Activated B cell treated with CpG ODN at 0.5 μM for 24 hours (primary cell): ENCODE results near the gene TMEM255B. TPM values are rescaled to one million over a fixed set of nuclear protein-coding genes. Genes with fewer than 3 reads are reported as not detected.

ENCODE experiments used
- ATAC-seq: fragments of 200-7000 bp; cut with Tn5 transposase; one replicate; pipeline ENCODE4 v1.10.0; 2021; ENCODE audit warnings: low read depth, mild to moderate bottlenecking, moderate library complexity
- CTCF ChIA-PET: fragments of 350-600 bp; sonication (Branson Sonifier 250); formaldehyde crosslinking; loops from one replicate; lab custom pipeline; 2021; ENCODE audit warnings: antibody characterized with exemption; lab: Charles Lee
- POLR2A ChIA-PET: fragments of 350-600 bp; sonication (Branson Sonifier 250); formaldehyde crosslinking; loops from one replicate; lab custom pipeline; 2021; ENCODE audit warnings: antibody characterized with exemption; lab: Charles Lee
- DNase-seq: peaks from one replicate; pipeline ENCODE4 v3.0.0; 2022
- H3K27ac Mint-ChIP-seq: one replicate; pipeline ENCODE4 v1.8.0; 2020; ENCODE audit warnings: mixed read lengths
- H3K27me3 Mint-ChIP-seq: one replicate; pipeline ENCODE4 v1.8.0; 2021; ENCODE audit warnings: mixed read lengths
- H3K36me3 Mint-ChIP-seq: one replicate; pipeline ENCODE4 v1.8.0; 2021; ENCODE audit warnings: low read depth, mixed read lengths
- H3K4me1 Mint-ChIP-seq: one replicate; pipeline ENCODE4 v1.8.0; 2021; ENCODE audit warnings: mixed read lengths
- H3K4me3 Mint-ChIP-seq: one replicate; pipeline ENCODE4 v1.8.0; 2020; ENCODE audit warnings: mild to moderate bottlenecking, mixed read lengths
- H3K9me3 Mint-ChIP-seq: one replicate; pipeline ENCODE4 v1.8.0; 2020; ENCODE audit warnings: mixed read lengths
- intact Hi-C: fragments of 100-400 bp; cut with micrococcal nuclease; formaldehyde crosslinking; loops from one replicate; pipeline ENCODE4 v1.15.1; 2024
- total RNA-seq: library from RNA; stranded (reverse); gene quantifications from 2 replicates; pipeline ENCODE4 v1.2.3, GENCODE V29; 2022
- TF ChIP-seq, protein P1 (sequence below): fragments of 200-600 bp; IDR thresholded peaks from one replicate; pipeline ENCODE4 v1.8.0; 2022; ENCODE audit warnings: antibody characterized with exemption, mild to moderate bottlenecking

Gene TMEM255B
- total RNA-seq, 1 donor from 2014 or later: 6.2 TPM

DNA sequence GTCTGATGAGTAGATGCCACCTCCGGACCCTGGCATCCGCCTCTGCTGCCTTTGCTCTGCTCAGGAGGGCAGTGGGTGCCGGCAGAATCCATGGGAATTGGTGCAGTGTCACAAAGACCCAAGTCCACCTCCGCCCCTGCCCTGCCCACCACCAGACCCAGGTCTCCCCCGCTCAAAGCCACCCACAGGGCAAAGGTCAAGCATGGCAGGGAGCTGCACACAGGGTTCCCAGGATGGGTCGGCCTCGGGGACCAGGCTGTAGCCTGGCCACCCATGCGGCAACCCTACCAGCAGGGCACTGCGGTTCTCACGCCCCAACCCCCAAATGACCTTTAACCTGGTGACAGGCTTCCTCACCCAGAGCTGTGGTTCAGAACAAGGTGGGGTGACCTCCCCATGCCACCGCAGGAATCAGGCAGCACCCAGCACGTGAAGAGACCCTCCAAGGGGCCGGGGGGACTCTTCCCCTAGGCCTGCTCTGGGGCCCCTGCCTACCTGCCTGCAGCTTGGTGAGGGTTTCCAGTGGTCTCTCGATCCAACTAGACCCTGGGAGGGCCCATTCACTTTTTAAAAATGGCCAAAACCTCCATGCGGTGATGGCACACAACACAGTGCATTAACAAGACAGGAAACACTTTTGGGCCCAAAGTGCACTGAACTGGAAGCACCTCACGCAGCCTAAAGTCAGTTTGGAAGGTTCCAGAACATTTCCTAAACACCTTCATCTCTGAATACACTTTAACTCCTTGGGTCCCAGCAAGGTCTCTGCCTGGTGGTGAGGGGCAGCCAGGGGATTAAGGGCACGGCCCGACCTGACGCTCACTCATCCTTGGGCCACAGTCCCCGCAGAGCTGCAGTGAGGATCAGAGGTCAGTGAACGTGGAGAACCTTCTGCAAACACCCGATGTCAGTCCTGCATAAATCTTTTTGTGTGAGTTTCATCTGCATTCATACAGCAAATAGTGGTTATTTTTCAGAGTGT, 93.8 kb downstream of the TMEM255B start:
- H3K27ac Mint-ChIP-seq: no peak overlapping the region
- peaks cover 4% of the 10 kb centered on the region for H3K4me1 Mint-ChIP-seq
- H3K27me3 Mint-ChIP-seq: peaks cover 14% of the 10 kb centered on the region
- ChIA-PET CTCF (no interaction called here), POLR2A (no interaction called here)
- H3K36me3 Mint-ChIP-seq: no peaks in the 10 kb centered on the region
- ATAC-seq (no peak), DNase-seq (no peak)
- intact Hi-C loops: no loop called here
- TF ChIP-seq, protein P1, sequence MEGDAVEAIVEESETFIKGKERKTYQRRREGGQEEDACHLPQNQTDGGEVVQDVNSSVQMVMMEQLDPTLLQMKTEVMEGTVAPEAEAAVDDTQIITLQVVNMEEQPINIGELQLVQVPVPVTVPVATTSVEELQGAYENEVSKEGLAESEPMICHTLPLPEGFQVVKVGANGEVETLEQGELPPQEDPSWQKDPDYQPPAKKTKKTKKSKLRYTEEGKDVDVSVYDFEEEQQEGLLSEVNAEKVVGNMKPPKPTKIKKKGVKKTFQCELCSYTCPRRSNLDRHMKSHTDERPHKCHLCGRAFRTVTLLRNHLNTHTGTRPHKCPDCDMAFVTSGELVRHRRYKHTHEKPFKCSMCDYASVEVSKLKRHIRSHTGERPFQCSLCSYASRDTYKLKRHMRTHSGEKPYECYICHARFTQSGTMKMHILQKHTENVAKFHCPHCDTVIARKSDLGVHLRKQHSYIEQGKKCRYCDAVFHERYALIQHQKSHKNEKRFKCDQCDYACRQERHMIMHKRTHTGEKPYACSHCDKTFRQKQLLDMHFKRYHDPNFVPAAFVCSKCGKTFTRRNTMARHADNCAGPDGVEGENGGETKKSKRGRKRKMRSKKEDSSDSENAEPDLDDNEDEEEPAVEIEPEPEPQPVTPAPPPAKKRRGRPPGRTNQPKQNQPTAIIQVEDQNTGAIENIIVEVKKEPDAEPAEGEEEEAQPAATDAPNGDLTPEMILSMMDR: no peak
- no peaks in the 10 kb centered on the region for H3K9me3 Mint-ChIP-seq
- no peak overlapping the region for H3K4me3 Mint-ChIP-seq

DNA sequence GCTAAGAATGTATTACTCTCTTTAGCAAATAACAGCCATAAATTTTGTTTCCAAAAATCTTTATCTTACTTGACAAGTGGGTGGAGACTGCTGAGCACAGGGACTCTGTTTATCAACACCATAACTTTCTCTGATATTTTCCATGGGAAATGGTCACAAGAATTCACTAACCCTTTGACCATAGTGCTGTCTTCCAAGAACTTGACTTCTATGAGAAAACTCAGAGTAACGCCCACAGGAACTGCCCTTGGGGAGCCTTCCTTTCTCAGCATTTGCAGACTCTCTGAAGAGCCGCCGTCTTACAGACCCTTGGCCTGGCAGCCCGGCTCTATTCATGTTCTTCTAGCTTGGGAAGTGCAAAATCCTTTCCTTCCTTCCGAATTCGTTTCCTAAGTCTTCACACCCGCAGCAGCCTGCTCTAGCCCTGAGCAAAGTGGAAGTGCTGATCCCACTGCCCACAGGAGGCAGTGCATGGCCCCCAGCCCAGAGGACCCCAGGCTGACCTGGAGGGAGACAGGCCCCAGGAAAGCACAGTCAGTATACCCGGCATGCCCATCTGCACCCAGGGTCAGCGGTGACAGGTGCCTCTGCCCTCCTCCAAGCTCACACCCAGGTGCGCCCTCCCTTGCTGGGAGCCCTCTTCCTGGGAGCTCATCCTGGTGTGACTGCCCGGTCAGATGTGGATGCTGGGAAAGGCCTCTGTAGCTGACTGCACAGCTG, 94.7 kb downstream of the TMEM255B start:
- TF ChIP-seq, protein P1: no peak
- ChIA-PET POLR2A (no interaction called here), CTCF (no interaction called here)
- Mint-ChIP-seq H3K9me3 (no peaks in the 10 kb centered on the region), H3K27ac (no peak overlapping the region), H3K36me3 (no peaks in the 10 kb centered on the region), H3K4me3 (no peak overlapping the region), H3K4me1 (peaks cover 4% of the 10 kb centered on the region), H3K27me3 (peaks cover 14% of the 10 kb centered on the region)
- intact Hi-C loops: no loop called here
- ATAC-seq (no peak), DNase-seq (no peak)

DNA sequence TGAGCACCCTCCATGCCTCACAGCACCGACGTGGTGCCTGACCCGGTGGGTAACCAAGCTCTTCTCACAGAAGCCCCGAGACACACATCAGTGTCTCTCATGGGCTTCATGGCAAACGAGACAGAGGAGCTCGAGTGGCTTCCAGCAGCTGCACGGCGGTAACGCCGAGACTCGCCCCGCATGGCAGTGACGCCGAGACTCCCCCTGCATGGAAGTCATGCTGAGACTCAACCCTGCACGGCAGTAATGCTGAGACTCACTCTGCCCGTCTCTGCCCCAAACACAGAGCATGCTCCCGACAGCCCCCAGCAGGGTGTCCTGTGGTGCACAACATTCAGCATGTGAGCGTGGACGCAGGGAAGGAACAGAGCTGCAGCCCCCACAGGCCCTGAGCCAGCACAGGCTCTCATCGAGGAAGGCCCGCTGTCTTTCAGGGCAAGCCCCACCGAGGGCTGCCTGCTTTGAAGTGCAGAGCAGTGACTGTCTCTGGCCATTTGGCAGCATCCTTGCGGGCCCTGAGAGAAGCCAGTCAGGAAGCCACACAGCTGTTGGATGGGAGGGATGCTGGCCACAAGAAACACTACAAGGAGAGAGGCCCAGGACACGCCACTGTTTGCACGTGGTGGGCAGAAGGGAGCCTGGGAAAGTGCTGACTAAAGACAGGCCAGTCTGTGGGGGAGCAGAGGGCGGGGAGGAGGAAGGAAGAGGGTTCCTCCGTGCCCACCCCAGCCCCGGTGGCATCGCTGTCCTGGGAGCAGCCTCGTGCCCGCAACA, 95.4 kb downstream of the TMEM255B start:
- H3K27ac Mint-ChIP-seq: no peak overlapping the region
- TF ChIP-seq, protein P1: no peak
- POLR2A ChIA-PET: no interaction called here
- CTCF ChIA-PET: no interaction called here
- intact Hi-C loops: no loop called here
- no peaks in the 10 kb centered on the region for H3K9me3 Mint-ChIP-seq
- DNase-seq (no peak), ATAC-seq (no peak)
- H3K27me3 Mint-ChIP-seq: peaks cover 14% of the 10 kb centered on the region
- H3K4me3 Mint-ChIP-seq: no peak overlapping the region
- H3K36me3 Mint-ChIP-seq: no peaks in the 10 kb centered on the region
- peaks cover 4% of the 10 kb centered on the region for H3K4me1 Mint-ChIP-seq

DNA sequence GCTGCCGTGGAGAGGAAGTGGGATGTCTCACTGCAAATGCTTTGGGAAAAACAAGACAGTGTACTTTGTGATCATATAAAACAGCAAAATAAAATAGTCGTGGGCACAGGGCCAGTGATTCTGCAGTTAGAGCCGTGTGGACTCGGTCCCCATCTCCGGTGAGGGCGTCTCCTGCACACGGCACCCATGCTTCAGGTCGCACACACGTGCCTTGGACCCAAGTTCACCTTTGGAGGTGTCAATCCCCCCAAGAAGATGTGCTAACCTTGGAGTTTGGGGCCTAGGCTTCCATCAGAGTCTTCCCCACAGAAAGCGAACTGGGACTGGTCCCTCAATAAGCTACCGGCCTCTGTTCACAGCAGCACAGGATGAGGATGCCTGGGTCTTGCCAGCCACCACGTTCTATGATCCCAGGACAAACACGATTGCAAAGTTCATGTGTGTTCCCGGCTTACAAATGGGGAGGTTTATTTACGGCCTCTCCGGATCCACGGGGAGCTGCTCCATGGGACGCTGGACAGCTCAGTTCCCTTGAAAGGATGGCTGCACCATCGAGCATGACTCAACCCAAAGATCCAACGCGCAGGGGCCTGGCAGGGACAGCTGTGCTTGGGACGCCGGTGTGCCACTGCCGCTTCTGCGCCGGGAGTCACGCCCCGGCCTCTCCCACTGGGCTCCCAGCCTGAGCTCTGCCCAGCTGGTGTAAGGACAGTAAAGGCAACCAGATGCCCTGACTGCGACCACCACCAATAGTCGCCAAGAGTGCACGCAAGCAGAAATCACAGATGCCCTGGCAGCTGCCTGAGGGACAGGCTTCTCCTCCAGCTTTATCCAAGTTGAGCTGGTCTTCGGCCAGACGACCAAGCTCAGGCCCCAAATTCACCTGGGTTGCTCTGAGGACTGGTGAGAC, 96.2 kb downstream of the TMEM255B start:
- H3K9me3 Mint-ChIP-seq: no peaks in the 10 kb centered on the region
- no peak overlapping the region for H3K27ac Mint-ChIP-seq
- H3K4me1 Mint-ChIP-seq: peaks cover 4% of the 10 kb centered on the region
- peaks cover 14% of the 10 kb centered on the region for H3K27me3 Mint-ChIP-seq
- ATAC-seq: no peak
- CTCF ChIA-PET: no interaction called here
- intact Hi-C loops: no loop called here
- no peaks in the 10 kb centered on the region for H3K36me3 Mint-ChIP-seq
- H3K4me3 Mint-ChIP-seq: no peak overlapping the region
- DNase-seq: no peak
- POLR2A ChIA-PET: no interaction called here
- TF ChIP-seq, protein P1: no peak
